ENCODE results near the gene CYP39A1.

CYP39A1 gene

DNA sequence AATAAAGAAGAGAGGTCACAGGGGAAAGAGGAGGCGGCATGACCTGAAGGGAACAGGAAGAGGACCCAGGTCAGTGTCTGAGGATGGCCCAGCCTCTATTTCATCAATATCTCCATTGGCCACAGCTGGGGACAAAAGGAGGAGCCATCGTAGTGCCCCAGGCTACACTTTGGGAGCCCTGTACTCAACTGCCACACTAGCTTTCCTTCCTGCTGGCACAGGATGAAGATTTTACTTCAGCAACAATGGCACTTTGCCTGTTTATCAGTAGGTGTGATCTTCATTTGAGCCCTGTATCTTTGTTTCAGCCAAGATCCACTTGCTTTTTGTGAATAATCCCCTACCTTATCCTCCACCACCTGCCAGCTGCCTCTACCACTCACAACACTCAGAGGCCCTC is 126.0 kb downstream of the CYP39A1 start:
- no peak overlapping the region for H2AFZ ChIP-seq (ENCODE audit: low read length)
- no peaks in the 10 kb centered on the region for H3K9me2 ChIP-seq (replicated peaks; ENCODE audit: low read depth, low read length)
- H3K9ac ChIP-seq (ENCODE audit: low read depth, low read length, poor library complexity, severe bottlenecking) = no peak overlapping the region
- no peak overlapping the region for H3K4me3 ChIP-seq (ENCODE audit: low read length, poor library complexity, severe bottlenecking)
- no peaks in the 10 kb centered on the region for H3K36me3 ChIP-seq (ENCODE audit: insufficient read depth, low read length)
- H3F3A ChIP-seq (ENCODE audit: low read depth) = no peaks in the 10 kb centered on the region
- H3K4me1 ChIP-seq (ENCODE audit: insufficient read depth, low read length, poor library complexity, severe bottlenecking) = no peaks in the 10 kb centered on the region
- H4K20me1 ChIP-seq (ENCODE audit: insufficient read depth, low read length, poor library complexity, severe bottlenecking) = no peaks in the 10 kb centered on the region
- no peaks in the 10 kb centered on the region for H3K27me3 ChIP-seq (ENCODE audit: insufficient read depth, low read length, poor library complexity, severe bottlenecking)
- no peak overlapping the region for H3K4me2 ChIP-seq (ENCODE audit: low read depth, low read length, poor library complexity, severe bottlenecking)
- TF ChIP-seq, protein P1, sequence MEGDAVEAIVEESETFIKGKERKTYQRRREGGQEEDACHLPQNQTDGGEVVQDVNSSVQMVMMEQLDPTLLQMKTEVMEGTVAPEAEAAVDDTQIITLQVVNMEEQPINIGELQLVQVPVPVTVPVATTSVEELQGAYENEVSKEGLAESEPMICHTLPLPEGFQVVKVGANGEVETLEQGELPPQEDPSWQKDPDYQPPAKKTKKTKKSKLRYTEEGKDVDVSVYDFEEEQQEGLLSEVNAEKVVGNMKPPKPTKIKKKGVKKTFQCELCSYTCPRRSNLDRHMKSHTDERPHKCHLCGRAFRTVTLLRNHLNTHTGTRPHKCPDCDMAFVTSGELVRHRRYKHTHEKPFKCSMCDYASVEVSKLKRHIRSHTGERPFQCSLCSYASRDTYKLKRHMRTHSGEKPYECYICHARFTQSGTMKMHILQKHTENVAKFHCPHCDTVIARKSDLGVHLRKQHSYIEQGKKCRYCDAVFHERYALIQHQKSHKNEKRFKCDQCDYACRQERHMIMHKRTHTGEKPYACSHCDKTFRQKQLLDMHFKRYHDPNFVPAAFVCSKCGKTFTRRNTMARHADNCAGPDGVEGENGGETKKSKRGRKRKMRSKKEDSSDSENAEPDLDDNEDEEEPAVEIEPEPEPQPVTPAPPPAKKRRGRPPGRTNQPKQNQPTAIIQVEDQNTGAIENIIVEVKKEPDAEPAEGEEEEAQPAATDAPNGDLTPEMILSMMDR (conservative IDR thresholded peaks at IDR 0.05; ENCODE audit: low read length) = no peak
- no peak for TF ChIP-seq EZH2phosphoT487 (IDR thresholded peaks at IDR 0.05; ENCODE audit: borderline replicate concordance)
- no peaks in the 10 kb centered on the region for H3K79me2 ChIP-seq (ENCODE audit: insufficient read depth, low read length)
- H3K9me3 ChIP-seq (ENCODE audit: insufficient read depth, low read depth, low read length) = no peaks in the 10 kb centered on the region

DNA sequence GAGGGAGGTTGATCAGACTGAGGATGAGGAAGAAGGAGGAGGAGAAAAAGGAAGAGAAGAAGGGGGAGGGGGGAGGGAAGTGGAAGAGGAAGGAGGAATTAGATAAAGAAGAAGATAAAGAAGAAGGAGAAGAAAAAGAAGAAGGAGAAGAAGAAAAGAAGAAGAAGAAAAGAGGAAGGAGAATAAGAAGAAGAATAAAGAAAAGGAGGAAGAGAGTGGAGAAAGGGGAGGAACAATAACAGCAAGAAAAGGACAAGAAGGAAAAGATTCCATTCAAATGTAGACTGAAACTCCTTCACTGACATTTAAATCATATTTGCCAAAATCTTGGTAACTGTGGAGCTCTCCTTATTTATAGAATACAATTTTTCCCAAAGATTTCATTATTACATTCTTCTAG is 127.0 kb downstream of the CYP39A1 start:
- Histone ChIP-seq H3K9me3 (ENCODE audit: insufficient read depth, low read depth, low read length) (no peaks in the 10 kb centered on the region), H4K20me1 (ENCODE audit: insufficient read depth, low read length, poor library complexity, severe bottlenecking) (no peaks in the 10 kb centered on the region), H3K9me2 (replicated peaks; ENCODE audit: low read depth, low read length) (no peaks in the 10 kb centered on the region), H3K27me3 (ENCODE audit: insufficient read depth, low read length, poor library complexity, severe bottlenecking) (no peaks in the 10 kb centered on the region), H3K36me3 (ENCODE audit: insufficient read depth, low read length) (no peaks in the 10 kb centered on the region), H3K9ac (ENCODE audit: low read depth, low read length, poor library complexity, severe bottlenecking) (no peak overlapping the region), H3K4me1 (ENCODE audit: insufficient read depth, low read length, poor library complexity, severe bottlenecking) (no peaks in the 10 kb centered on the region), H2AFZ (ENCODE audit: low read length) (no peak overlapping the region), H3K79me2 (ENCODE audit: insufficient read depth, low read length) (no peaks in the 10 kb centered on the region), H3F3A (ENCODE audit: low read depth) (no peaks in the 10 kb centered on the region), H3K4me2 (ENCODE audit: low read depth, low read length, poor library complexity, severe bottlenecking) (no peak overlapping the region), H3K4me3 (ENCODE audit: low read length, poor library complexity, severe bottlenecking) (no peak overlapping the region)
- no peak for TF ChIP-seq EZH2phosphoT487 (IDR thresholded peaks at IDR 0.05; ENCODE audit: borderline replicate concordance)
- TF ChIP-seq, protein P1 (conservative IDR thresholded peaks at IDR 0.05; ENCODE audit: low read length) = no peak

DNA sequence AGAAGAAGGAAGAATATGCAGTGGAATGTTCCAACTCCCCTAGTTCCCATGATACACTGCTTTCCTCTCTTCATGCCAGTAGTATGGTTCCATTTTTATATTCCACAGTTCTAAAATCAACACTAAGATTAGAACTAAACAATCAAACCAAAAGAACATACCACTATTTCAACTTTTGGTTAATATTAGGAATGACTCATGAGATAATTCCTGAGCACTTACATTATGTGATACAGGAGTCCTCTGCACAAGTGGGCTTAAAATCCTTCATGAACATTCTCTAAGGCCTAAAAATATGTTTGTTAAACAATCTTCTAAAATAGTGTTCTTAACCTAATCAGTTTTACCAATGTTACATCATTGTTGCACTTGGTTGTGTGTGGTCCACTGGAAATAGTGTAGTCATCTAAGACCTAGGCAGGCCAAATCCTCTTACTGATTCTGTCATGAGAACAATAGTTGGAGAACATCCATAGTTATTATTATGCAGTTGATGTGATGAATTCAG is 131.1 kb downstream of the CYP39A1 start:
- H2AFZ ChIP-seq (ENCODE audit: low read length) = no peak overlapping the region
- H3K79me2 ChIP-seq (ENCODE audit: insufficient read depth, low read length) = no peaks in the 10 kb centered on the region
- H3K4me3 ChIP-seq (ENCODE audit: low read length, poor library complexity, severe bottlenecking) = no peak overlapping the region
- no peak overlapping the region for H3K4me2 ChIP-seq (ENCODE audit: low read depth, low read length, poor library complexity, severe bottlenecking)
- no peaks in the 10 kb centered on the region for H3K36me3 ChIP-seq (ENCODE audit: insufficient read depth, low read length)
- H3K9me3 ChIP-seq (ENCODE audit: insufficient read depth, low read depth, low read length) = no peaks in the 10 kb centered on the region
- no peaks in the 10 kb centered on the region for H4K20me1 ChIP-seq (ENCODE audit: insufficient read depth, low read length, poor library complexity, severe bottlenecking)
- no peaks in the 10 kb centered on the region for H3K4me1 ChIP-seq (ENCODE audit: insufficient read depth, low read length, poor library complexity, severe bottlenecking)
- H3K9me2 ChIP-seq (replicated peaks; ENCODE audit: low read depth, low read length) = no peaks in the 10 kb centered on the region
- no peaks in the 10 kb centered on the region for H3F3A ChIP-seq (ENCODE audit: low read depth)
- H3K9ac ChIP-seq (ENCODE audit: low read depth, low read length, poor library complexity, severe bottlenecking) = no peak overlapping the region
- no peaks in the 10 kb centered on the region for H3K27me3 ChIP-seq (ENCODE audit: insufficient read depth, low read length, poor library complexity, severe bottlenecking)
- TF ChIP-seq, protein P1 (conservative IDR thresholded peaks at IDR 0.05; ENCODE audit: low read length) = no peak
- no peak for TF ChIP-seq EZH2phosphoT487 (IDR thresholded peaks at IDR 0.05; ENCODE audit: borderline replicate concordance)
